Fibroblast of the aortic adventitia (primary cell): ENCODE measurements around the gene PYGO2. TPM values are rescaled to one million over a fixed set of nuclear protein-coding genes. Genes with fewer than 3 reads are reported as not detected.
"Not testable (repeated sequence)": the region's sequence is repeated elsewhere in the genome, so short reads cannot be mapped to it uniquely, and the experiment has no call there.

Source experiments
- DNase-seq: peaks from one replicate; pipeline ENCODE4 v3.0.0-alpha.2; 2010; ENCODE audit warnings: low read depth
- H3K4me3 ChIP-seq: 2 replicates; pipeline ENCODE4 v1.5.1; 2011; ENCODE audit warnings: low read depth, mild to moderate bottlenecking, control low read depth, low read length, moderate library complexity
- CTCF ChIP-seq: IDR thresholded peaks from 2 replicates; pipeline ENCODE4 v1.5.1; 2011; ENCODE audit warnings: mild to moderate bottlenecking, low read length, control low read depth, inconsistent platforms; ENCODE audit not compliant: insufficient read depth
- total RNA-seq: library from RNA; depleted of rRNA; stranded (reverse); fragments of >200 nt; gene quantifications from 2 replicates; pipeline ENCODE4 v1.2.3, GENCODE V29; 2012; ENCODE audit warnings: low replicate concordance

PYGO2 gene
- total RNA-seq, 1 donor = 18.0 TPM

- DNase-seq = no peak
- peak overlapping the region; percentile 79 for H3K4me3 ChIP-seq
- TF ChIP-seq CTCF = no peak
Measured at GRCh38 chr1:155000411-155000725, 38.8 kb upstream of the PYGO2 start.

- TF ChIP-seq CTCF = no peak
- no peak for DNase-seq
- H3K4me3 ChIP-seq = peak overlapping the region; percentile 79
Measured at GRCh38 chr1:154999571-155000410, 38.2 kb upstream of the PYGO2 start.

- peak overlapping the region; percentile 37 for H3K4me3 ChIP-seq
Measured at GRCh38 chr1:154998818-154999570, 37.4 kb upstream of the PYGO2 start.

DNA sequence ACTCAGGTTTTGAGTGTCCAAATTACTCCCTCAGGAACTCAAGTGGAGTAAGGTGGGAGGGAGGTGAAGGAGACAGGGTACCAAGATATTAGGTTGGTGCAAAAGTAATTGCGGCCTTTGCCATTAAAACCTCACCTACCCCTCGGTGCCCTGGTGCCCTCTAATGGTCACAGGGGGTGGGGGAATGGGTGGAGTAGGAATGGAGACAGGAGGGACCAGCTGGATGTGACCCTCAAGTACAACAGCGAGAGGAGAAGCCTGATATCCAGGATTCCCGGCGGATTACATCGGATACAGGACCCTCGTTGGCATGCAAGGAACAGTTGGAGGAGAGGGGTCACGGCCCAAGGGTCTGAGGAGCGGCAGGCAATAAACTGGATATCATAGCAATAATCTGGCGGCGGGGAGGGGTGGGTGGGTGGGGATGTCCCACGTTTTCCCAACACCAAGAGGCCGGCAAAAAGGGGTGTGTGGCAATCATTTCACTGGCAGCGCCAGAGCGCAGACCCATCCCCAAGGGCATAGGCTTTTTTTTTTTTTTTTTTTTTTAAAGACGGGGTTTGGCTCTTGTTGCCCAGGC is 36.7 kb upstream of the PYGO2 start:
- no peak overlapping the region for H3K4me3 ChIP-seq
- TF ChIP-seq CTCF = no peak
- DNase-seq = no peak

More at GRCh38 chr1:154998818-154999570, 37.4 kb upstream of the PYGO2 start:
- peak; percentile 96 for TF ChIP-seq CTCF
- DNase-seq = peak; percentile 77

DNA sequence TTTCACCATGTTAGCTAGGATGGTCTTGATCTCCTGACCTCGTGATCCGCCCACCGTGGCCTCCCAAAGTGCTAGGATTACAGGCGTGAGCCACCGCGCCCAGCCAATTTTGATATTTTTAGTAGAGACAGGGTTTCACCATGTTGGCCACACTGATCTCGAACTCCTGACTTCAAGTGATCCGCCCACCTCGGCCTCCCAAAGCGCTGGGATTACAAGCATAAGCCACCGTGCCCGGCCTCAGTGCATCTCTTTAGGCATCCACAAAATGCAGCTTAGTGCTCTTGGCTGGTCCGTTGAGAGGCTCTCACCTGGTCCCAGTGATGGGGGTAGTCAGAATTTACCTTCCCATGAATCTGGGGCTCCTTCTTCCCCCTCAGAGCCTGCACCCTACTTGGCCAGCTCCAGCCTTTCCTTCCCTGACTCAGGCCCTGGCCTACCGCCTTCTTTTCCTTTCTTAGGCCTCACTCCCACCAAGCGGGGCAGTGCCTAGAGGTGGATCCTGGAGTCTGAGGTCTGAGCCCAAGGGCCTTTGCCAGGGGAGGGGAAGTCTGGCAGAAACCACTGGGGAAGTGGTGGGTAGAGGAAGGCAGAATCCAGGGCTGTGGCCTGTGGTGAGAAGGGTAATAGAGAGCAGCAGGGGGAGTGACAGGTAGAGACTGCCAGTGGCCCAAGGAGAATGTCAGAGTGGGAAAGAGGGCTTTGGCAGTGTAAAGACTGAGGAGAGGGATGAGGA is 35.6 kb upstream of the PYGO2 start:
- no peak for TF ChIP-seq CTCF
- H3K4me3 ChIP-seq = no peak overlapping the region
- no peak for DNase-seq

DNA sequence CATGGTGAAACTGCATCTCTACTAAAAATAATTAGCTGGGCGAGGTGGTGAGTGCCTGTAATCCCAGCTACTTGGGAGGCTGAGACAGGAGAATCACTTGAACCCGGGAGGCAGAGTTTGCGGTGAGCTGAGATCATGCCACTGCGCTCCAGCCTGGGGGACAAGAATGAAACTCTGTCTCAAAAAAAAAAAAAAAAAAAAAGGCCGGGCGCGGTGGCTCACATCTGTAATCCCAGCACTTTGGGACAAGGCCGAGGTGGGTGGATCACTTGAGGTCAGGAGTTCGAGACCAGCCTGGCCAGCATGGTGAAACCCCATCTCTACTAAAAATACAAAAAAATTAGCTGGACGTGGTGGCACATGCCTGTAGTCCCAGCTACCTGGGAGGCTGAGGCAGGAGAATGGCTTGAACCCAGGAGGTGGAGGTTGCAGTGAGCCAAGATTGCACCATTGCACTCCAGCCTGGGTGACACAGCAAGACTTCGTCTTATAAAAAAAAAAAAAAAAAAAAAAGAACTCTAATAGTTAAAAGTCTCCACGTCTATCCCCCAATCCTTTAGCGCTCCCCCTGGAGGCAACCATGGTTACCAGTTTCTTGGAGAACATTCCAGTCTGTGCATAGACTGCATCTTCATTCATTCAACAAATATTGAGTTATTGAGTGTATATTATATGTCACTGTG is 33.9 kb upstream of the PYGO2 start:
- not testable (repeated sequence) for H3K4me3 ChIP-seq
- peak; percentile 42 for TF ChIP-seq CTCF
- peak; percentile 87 for DNase-seq
